M059J (cell line): ENCODE data around the gene LONP1. TPM values are rescaled to one million over a fixed set of nuclear protein-coding genes. Genes with fewer than 3 reads are reported as not detected.
"Not testable (repeated sequence)": the region's sequence is repeated elsewhere in the genome, so short reads cannot be mapped to it uniquely, and the experiment has no call there.

Source experiments
- DNase-seq: peaks from one replicate; pipeline ENCODE4 v3.0.0-alpha.2; 2012; ENCODE audit warnings: low read depth
- total RNA-seq: library from RNA; depleted of rRNA; stranded (reverse); fragments of >200 nt; shearing (Covaris generic); gene quantifications from 2 replicates; pipeline ENCODE4 v1.2.3, GENCODE V29; 2014; rRNA removed

The LONP1 gene, protein sequence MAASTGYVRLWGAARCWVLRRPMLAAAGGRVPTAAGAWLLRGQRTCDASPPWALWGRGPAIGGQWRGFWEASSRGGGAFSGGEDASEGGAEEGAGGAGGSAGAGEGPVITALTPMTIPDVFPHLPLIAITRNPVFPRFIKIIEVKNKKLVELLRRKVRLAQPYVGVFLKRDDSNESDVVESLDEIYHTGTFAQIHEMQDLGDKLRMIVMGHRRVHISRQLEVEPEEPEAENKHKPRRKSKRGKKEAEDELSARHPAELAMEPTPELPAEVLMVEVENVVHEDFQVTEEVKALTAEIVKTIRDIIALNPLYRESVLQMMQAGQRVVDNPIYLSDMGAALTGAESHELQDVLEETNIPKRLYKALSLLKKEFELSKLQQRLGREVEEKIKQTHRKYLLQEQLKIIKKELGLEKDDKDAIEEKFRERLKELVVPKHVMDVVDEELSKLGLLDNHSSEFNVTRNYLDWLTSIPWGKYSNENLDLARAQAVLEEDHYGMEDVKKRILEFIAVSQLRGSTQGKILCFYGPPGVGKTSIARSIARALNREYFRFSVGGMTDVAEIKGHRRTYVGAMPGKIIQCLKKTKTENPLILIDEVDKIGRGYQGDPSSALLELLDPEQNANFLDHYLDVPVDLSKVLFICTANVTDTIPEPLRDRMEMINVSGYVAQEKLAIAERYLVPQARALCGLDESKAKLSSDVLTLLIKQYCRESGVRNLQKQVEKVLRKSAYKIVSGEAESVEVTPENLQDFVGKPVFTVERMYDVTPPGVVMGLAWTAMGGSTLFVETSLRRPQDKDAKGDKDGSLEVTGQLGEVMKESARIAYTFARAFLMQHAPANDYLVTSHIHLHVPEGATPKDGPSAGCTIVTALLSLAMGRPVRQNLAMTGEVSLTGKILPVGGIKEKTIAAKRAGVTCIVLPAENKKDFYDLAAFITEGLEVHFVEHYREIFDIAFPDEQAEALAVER
- 53.1 and 71.2 TPM in 2 replicates for total RNA-seq

- peak; percentile 98 for DNase-seq
These were observed at the start of gene LONP1, which contains the start of gene CATSPERD for GRCh38 chr19:5719961-5720790. TSS of gene LONP1 (minus strand) at chr19:5720146. CDS start at chr19:5720132, 14 bp downstream. TSS of gene CATSPERD (plus strand) at chr19:5720637. CDS start at chr19:5720738, 101 bp downstream.

DNA sequence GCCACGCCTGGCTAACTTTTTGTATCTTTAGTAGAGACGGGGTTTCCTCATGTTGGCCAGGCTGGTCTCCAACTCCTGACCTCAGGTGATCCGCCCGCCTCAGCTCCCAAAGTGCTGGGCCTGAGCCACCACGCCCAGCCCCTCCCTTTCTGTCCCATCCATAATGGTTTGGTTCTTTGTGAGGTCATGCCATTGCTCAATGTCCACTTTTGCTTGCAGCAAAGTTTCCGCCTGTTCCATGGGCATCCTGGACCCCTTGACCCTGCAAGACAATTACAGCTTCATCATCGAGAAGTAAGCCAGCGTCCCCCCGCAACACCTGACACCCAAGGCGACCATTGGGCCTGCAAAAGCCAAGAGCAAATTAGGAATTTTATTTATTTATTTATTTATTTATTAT is 48.0 kb upstream of the LONP1 start:
- DNase-seq: no peak

- DNase-seq: no peak
These were observed 45.3 kb upstream of the LONP1 start for GRCh38 chr19:5765220-5765619.

DNA sequence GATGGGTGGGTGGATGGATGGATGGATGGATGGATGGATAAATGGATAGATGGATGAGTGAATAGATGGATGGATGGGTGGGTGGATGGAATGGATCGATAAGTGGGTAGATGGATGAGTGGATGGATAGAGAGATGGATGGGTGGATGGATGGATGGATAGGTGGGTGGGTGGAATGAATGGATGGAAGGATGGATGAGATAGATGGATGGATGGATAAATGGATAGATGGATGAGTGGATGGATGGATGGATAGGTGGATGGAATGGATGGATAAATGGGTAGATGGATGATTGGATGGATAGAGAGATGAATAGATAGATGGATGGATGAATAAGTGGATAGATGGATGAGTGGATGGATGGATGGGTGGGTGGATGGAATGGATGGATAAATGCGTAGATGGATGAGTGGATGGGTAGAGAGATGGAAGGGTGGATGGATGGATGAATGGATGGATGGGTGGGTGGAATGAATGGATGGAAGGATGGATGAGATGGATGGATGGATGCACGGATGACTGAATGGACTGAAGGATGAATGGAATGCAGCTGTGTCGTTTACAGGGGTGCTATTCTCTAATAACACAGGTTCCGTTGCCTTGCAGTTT is 42.8 kb upstream of the LONP1 start:
- DNase-seq: no peak

DNA sequence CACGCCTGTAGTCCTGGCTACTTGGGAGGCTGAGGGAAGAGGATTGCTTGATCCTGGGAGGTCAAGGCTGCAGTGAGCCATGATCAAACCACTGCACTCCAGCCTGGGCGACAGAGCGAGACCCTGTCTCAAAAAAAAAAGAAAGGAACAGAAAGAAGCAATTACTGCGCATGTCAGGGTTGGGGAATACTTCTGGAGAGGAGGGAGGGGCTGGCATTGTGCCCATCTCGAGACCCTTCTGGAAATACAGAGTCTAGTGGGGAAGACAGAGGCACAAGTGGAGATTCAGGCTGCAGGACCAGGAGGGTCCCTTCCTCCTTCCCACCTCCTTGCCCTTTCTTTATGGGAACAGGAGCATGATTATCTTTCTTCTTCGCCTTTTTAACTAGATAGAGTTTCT is 33.8 kb upstream of the LONP1 start:
- DNase-seq: no peak

DNA sequence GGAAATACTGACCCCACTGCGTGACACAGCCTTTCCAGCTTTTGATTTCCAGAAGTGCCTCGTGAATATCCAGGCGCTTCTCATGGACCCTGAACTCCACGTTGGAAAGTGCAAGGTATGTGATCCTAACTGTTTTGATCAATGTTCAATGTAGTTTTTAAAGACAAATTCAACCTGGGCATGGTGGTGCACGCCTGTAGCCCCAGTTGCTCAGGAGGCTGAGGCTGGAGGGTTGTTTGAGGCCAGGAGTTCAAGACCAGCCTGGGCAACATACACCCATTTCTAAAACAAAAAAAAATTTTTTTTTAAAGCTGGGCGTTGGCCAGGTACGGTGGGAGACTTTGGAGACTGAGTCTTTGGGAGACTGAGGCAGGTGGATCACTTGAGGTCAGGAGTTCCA is 31.8 kb upstream of the LONP1 start:
- no peak for DNase-seq

GRCh38 chr19:5749505-5749904 is 29.6 kb upstream of the LONP1 start:
- no peak for DNase-seq

DNA sequence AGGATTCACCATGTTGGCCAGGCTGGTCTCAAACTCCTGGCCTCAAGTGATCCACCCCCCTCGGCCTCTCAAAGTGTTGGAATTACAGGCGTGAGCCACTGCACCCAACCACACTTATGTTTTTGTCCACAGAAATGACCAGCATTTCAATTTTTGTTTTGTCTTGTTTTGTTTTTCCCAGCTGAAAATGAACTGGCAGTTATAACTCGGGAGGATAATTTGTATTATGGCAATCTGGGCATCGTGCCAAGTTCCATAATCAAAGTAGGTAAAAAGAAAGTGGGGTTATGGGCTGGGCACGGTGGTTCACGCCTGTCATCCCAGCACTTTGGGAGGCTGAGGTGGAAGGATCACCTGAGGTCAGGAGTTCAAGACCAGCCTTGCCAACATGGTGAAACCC is 29.0 kb upstream of the LONP1 start:
- not testable (repeated sequence) for DNase-seq

DNA sequence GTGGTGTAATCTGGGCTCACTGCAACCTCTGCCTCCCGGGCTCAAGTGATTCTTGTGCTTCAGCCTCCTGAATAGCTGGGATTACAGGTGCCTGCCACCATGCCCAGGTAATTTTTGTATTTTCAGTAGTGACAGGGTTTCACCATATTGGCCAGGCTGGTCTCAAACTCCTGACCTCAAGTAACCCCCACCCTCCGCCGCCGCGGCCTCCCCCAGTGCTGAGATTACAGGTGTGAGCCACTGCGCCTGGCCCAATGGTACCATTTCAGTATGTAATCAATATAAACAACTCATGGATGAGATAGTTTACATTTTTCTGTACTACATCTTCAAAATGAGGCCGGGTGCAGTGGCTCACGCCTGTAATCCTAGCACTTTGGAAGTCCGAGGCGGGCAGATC is 25.1 kb upstream of the LONP1 start:
- DNase-seq: not testable (repeated sequence)

DNA sequence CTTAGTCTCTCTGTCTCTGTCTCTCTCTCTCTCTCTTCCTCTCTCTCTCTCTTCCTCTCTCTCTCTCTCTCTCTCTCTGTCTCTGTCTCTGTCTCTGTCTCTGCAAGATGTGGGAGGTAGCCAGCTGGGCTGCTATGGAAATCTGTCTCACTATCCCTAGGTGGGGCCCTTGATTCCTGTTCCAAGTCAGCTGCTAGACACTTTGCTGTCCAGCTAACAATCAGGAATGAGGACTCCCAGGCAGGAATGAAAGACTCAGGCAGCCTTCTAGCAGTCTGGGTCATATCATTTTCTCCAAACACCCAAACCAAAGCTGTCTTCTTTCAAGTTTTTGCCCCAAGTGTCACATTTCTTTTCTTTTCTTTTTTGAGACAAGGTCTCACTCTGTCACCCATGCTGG is 23.7 kb upstream of the LONP1 start:
- DNase-seq: peak; percentile 27

- no peak for DNase-seq
These were observed 22.1 kb upstream of the LONP1 start for GRCh38 chr19:5742051-5742450.

GRCh38 chr19:5738423-5738822 is 18.5 kb upstream of the LONP1 start:
- peak; percentile 70 for DNase-seq

DNA sequence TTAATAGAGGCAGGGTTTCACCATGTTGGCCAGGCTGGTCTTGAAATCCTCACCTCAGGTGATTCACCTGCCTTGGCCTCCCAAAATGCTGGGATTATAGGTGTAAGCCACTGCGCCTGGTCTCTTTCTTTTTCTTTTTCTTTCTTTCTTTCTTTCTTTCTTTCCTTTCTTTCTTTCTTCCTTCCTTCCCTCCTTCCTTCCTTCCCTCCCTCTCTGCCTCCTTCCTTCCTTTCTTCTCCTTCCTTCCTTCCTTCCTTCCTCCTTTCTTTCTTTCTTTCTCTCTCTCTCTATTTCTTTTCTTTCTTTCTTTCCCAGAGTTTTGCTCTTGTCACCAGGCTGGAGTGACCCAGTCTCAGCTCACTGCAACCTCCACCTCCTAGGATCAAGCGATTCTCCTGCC is 13.2 kb upstream of the LONP1 start:
- DNase-seq: not testable (repeated sequence)

GRCh38 chr19:5727453-5728050 is 7.6 kb upstream of the LONP1 start:
- DNase-seq: no peak

DNA sequence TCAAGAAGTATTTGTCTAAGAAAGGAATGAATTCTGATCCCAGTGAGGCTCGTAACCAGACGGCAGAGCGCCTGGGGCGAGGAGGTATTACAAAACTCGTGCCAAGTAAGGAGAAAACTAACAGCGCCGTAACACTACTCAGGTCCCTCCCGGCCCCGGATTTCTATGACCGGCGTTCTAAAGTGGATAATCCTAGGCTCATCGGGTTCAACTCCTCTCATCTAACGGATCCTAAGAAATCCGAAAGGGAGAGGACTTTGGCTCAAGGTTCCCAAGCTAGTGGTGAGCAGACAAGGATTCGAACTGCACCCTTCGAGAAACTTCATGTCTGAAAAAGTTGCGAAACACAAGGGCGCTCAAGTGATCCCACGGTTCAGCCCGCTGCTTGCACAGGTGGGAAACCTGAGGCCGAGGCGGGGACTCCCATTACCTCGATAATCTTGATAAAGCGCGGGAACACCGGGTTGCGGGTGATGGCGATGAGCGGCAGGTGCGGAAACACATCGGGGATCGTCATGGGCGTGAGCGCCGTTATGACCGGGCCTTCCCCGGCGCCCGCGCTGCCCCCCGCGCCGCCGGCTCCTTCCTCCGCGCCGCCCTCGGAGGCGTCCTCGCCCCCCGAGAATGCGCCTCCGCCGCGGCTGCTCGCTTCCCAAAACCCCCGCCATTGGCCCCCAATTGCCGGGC is 529 bp downstream of the LONP1 start:
- DNase-seq: peak; percentile 50

DNA sequence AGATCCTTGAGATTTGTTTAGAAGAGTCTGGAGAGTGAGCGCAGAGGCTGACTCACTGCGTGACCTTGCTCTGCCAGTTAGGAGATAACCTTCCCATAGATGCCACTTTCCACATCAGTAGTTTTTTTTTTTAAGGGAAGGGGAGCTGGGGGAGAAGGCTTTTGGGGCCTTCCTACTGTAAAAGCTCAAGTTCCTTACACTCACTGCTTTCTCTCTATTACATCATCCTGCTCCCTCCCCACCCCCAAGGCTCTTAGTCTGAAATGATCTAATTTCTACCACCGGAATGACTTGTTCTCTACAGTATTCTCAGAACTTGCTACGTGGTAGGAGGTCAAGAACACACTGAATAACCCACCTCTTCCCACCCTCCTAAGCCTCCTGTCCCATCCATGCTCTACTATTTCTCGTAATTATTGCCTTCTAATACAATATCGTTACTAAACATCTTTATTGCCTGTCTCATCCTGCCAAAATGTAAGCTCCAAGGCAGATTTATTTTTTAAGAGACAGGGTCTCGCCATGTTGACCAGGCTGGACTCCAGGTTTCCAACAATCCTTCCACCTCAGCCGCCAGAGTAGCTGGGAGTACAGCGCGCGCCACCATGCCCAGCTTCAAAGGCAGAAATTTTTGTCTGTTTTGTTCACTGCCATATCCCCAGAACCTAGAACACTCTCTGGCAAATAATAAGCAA is 1.2 kb downstream of the LONP1 start:
- peak; percentile 81 for DNase-seq

DNA sequence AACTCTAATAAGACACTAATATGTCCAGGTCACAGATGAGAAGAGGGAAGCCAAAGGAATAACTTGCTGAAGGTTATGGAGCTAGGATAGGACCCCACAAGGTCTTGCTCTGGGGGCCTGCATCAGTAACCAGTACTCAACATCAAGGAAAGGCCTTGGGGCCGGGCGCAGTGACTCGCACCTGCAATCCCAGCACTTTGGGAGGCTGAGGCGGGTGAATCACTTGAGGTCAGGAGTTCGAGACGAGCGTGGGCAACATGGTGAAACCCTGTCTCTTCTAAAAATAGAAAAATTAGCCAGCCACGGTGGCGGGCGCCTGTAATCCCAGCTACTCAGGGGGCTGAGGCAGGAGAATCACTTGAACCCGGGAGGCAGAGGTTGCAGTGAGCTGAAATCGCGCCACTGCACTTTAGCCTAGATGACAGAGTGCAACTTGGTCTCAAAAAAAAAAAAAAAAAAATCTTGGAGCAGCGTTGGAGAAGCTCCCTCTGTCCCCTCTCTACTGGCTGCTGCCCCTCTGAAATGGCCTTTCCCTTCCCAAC is 1.8 kb downstream of the LONP1 start:
- DNase-seq: peak; percentile 54

GRCh38 chr19:5717215-5717935 is 2.6 kb downstream of the LONP1 start:
- no peak for DNase-seq

DNA sequence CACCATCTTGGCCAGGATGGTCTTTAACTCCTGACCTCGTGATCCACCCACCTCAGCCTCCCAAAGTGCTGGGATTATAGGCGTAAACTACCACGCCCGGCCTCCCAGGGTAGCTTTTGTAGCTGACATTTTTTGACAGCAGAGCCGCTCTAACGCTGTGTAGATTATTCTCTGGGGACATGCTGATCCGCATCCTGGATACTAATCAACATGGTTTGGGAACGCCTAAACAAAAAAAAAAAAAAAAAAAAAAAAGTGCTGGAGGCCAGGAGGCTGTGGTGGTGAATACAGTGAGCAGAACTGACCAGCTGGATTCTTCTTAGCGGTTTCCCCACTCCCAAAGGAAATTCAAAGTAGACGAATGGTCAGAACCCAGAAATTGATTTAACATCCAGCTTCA is 5.1 kb downstream of the LONP1 start:
- DNase-seq: no peak
